SK-N-MC (cell line): ENCODE results near the gene GRM7.

ENCODE experiments used
- EZH2 ChIP-seq: fragments of 200-600 bp; sonication (generic); IDR thresholded peaks from one replicate; pipeline ENCODE4 v1.6.1; 2017; ENCODE audit warnings: antibody characterized with exemption
- POLR2AphosphoS5 ChIP-seq: IDR thresholded peaks from 2 replicates; pipeline ENCODE4 v1.6.1; 2012; ENCODE audit warnings: mild to moderate bottlenecking, low read depth, low read length, borderline replicate concordance

DNA sequence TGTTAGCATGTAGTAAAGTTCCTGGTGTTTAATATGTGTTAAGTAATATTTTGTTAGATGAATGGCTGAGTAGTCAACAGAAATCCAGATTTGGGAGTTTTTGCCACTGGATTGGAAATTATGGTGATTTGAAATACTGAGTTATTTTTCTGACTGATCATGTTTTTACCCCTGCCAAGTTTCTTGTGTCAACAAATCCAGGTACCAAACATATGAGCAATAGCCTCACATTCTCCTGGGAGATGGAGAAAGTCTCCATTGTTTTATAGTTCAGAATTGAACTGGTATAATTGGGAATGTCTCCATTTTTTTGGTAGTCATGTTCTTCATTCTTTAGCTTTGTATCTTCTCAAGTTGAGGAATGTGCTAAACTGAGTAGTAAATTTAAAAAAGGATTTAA is 873.5 kb downstream of the GRM7 start:
- TF ChIP-seq POLR2AphosphoS5 (no peak), EZH2 (no peak)
